LoVo (cell line): ENCODE results near the gene SLC22A8.
"Not testable (repeated sequence)": the region's sequence is repeated elsewhere in the genome, so short reads cannot be mapped to it uniquely, and the experiment has no call there.

Source experiments
- DNase-seq: peaks from one replicate; pipeline ENCODE4 v3.0.0-alpha.2; 2016; ENCODE audit warnings: low spot score

SLC22A8 gene

DNA sequence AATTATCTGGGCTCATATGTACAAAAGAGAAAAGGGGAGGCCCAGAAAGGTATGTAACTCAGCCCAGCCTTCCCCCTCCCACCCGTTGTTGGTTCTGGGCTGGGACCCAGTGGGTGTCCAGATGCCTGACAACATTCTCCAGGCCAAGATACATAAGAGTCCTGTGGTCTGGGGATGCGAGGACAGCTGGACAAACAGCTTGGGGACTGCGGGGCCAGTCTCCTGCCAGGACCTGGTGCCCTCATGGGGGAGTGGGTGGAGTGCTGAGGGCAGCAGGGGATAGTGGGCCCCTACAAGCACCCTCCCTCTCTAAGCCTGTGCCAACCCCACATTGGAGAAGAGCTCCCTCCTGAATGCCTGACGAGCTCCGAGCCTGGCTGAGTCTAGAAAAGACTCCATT lies 27.4 kb downstream of the SLC22A8 start:
- DNase-seq = no peak

DNA sequence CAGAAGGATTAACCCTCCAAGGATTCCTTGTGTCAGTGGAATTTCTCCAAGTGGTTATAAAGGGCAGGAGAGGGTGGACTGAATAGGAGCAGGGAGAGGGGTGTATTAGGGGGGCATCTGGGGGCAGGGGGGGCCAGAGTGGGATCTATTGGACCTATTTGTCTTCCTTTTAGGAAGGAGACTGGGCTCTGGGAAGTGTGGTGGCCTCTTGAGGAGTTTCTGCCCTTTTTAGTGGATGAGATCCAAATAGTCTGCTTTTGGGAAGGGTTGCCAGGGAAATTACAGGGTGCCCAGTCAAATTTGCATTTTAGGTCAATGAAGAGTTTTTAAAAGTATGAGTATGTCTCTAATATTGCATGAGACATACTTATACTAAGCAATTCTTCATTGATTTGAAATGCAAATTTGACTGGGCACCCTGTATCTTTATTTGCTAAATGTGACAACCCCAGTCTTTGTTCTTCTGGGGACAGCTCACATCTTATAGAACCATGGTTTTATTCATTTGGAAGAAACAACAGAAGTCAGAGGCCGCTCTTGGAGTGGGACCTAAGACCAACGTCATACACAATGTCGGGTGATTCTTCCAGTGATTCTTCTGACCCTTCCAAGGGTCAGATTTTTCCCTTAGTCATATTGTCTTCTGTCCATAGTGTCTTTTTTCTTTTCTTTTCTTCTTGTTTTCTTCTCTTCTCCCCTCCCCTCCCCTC lies 30.4 kb downstream of the SLC22A8 start:
- no peak for DNase-seq

DNA sequence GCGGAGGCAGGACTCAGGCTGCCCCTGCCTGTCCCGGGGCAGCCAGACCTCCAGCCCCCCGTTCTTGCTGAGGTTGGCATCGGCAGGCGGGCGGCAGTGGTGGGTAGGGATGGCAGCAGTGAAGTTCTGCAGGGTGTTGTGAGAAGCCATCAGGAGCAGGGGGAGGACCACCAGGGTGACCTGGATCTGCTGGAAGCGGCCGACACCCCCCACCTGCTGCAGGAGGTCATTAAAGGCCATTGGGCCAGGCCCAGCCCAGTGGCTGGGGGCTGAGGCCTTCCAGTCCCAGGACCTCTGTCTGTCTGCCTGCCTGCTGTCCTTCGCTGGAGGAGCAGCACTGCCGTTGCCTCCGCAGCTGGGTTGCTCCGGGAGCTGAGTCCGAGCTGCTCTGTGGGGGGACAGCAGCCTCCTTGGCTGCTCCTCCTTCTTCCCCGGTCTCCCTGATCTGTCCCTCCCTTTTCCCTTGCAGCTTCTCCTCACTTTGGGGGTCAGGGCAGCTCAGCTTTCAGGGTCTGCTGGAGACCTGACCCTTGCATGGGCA lies 31.1 kb downstream of the SLC22A8 start, which contains the start of gene SLC22A6:
Gene SLC22A6 (minus strand): TSS at position 517 of the 541 bp plus-strand sequence. CDS start 277 bp downstream, at position 240.
- no peak for DNase-seq

DNA sequence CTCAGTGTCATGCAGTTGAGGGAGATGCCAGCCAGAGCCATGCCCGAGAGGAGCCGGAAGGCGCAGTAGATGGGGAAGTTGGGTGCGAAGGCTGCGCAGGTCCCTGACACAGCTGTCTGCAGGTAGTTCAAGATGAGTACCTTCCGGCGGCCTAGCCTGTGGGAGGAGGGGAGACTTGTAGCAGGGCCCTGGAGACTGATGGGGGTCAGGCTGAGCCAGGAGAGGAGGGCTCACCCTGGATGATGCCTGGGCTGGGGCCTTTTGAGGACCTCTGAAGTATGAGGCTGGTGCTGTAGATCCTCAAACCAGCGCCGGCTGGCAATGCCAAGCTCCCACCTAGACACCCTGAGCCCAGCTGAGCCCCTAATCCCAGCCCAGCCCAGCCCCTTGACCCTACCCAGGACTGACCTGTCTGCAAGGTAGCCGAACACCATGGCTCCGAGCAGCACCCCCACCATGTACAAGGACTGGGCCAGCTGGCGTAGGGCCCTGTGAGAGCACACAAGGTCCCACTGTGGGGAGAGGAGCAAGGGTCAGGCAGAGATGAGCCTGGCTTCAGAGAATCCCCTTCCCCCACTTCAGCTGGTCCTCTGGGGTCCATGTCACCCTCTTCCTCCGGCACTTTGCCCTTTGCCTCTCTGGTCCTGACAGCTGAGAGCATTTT lies 32.0 kb downstream of the SLC22A8 start:
- no peak for DNase-seq

DNA sequence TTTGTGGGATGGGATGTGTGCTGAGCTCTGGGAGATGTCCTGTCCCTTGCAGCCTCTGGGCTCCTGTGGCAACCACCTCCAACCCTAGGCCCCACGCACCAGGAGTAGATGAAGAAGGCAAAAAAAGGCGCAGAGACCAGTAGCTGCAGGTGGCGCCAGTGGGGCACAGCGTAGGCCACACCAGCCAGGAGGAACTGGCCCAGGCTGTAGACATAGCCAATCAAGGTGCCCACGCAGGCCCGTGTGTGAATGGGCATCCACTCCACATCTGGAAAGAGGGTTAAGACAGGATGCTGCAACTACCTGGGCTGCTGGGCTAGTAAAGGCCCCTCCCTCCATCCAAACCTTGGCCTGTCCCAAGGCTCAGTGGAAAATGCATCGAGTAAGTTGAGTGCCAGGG lies 33.9 kb downstream of the SLC22A8 start:
- no peak for DNase-seq

DNA sequence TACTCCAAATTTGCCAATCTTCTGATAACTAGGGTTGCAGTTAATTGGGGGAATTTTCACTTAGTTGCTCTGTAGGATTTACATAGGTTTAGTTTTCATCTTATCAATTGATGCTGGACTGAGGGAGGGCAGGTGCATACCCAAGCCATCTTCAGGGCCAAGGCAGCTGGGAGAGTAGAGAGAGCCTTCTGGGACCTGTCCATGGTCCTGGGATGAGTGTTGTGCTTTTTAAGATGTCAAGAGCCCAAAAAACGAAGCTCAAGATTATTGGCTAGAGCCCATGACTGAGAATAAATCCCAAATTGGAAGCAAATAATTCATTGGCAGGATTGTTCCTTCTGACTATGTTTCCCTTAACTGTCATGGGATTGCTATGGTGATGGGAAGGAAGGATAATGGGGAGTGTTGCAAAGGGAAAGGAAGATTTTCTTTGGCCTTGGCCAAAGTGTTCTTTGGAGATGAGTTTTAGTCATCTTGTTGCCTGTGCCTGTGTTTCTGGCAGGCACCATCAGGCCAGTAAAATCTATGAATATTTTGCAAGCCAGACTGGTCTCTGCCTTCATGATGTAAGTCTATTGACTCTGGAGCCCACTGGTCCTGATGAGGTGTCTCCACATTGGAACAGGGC lies 35.4 kb downstream of the SLC22A8 start:
- DNase-seq = no peak

DNA sequence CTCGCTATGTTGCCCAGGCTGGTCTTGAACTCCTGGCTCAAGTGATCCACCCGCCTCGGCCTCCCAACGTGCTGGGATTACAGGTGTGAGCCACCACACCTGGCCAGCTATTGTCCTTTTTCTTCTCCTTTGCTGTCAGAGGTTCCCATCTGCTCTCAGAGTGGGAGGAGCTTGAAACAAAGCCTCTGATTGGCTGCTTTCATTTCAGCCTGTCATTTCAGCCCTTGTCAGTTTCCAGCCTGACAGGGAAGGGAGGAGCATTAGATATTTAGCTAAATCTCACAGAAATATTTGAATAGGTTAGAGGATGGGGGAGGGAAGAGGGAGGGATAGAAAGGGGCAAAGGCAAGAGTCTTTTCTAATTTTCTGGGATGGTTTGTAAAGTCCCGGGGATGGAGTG lies 39.5 kb downstream of the SLC22A8 start:
- no peak for DNase-seq

DNA sequence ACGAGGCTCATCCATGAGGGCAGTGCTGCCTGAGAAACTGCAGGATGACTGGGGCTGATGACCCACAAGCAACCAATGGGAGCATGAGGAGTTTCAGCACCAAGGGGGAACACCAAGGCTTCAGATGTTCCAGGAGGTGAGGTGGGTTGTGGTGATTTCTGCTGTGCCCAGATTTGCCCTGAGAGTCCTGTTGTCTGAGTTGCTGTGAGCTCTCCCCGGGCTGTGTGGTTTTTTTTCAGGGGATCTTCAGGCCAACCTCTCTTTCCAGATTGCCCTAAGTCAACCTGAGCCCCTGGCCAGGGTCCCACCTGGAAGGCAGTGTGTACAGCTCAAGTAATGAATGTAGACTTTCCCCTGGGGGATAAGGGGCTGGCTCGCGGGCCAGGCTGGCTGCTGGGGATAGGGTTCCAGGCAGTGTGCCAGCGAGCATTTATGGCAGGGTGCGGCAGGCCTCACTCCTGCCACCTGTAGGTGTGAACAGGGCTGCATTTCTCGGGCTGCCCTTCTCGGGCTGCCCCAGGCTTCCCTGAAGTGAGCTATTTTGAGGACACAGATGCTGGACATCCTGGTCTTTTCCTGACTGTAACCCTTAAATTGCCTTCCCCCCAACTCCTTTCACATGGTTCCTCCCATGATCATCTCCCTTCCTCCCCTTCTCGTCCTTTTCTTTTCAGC lies 40.7 kb downstream of the SLC22A8 start:
- peak; percentile 78 for DNase-seq

DNA sequence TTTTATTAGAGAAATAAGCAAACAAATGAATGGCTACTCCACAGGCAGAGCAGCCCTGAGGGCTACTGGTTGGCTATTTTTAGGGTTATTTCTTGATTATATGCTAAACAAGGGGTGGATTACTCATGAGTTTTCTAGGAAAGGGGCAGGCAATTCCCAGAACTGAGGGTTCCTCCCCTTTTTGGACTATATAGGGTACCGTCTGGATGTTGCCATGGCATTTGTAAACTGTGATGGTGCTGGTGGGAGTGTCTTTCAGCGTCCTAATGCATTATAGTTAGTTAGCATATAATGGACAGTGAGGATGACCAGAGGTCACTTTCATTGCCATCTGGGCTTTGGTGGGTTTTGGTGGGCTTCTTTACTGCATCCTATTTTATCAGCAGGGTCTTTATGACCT lies 50.1 kb downstream of the SLC22A8 start:
- DNase-seq = no peak

DNA sequence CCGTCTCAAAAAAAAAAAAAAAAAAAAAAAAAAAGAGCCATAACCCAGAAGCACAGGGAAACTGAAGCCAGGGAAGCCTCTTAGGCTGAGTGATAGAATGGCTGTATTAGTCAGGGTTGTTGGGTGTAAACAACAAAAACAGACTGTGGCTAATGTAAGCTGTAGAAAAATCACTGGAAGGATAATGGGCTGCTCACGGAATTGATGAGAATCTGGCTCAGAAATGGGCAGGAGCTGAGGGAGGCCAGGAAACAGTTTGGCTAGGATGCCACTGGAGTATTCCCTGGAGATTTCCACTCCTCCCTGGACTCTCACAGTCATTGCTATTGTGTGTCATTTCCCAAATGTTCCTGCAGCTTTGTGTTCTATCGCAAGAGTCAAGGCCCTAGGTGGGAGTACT lies 53.2 kb downstream of the SLC22A8 start:
- DNase-seq = no peak

DNA sequence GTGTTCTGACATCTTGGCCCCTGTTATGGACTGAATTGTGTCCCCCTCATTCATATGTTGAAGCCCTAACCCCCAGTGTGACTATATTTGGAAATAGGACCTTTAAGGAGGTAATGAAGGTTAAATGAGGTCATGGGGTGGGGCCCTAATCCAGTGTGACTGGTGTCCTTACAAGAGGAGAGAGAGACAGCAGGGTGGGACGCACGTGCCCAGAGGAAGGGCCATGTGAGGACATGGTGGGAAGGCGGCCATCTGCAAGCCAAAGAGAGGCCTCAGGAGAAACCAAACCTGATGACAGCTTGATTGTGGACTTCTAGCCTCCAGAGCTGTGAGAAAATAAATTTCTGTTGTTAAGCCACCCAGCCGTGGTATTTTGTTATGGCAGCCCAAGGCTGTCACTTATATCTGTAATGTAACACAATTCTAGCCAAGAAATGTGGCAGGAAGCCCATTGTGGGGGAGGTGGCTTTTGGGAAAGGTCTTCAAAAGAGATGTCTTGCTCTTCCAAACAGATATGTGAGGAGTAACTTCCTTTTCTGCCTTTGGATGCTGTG lies 54.5 kb downstream of the SLC22A8 start:
- no peak for DNase-seq

DNA sequence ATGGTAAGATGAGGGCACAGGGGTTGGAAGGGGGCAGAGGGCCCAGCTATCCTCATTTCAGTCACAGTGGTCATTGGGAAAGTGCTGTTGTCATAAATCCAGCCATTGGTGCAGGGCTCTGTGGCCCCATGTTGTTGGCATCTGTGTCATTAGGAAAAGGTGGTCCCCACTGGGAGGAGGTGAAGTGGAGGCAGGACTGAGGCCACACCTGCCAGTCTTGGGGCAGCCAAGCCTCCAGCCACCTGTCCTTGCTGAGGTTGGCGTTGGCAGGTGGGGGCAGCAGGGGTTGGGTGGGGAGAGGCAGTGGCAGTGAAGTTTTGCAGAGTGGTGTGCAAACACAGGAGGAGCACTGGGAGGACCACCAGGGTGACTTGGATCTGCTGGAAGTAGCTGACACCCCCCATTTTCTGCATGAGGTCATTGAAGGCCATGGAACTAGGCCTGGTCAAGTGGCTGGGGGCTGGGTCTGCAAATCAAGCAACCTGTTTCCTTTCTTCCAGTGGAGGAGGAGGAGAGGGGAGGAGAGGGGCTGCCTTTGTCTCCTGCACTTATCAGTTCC lies 56.1 kb downstream of the SLC22A8 start:
- no peak for DNase-seq

DNA sequence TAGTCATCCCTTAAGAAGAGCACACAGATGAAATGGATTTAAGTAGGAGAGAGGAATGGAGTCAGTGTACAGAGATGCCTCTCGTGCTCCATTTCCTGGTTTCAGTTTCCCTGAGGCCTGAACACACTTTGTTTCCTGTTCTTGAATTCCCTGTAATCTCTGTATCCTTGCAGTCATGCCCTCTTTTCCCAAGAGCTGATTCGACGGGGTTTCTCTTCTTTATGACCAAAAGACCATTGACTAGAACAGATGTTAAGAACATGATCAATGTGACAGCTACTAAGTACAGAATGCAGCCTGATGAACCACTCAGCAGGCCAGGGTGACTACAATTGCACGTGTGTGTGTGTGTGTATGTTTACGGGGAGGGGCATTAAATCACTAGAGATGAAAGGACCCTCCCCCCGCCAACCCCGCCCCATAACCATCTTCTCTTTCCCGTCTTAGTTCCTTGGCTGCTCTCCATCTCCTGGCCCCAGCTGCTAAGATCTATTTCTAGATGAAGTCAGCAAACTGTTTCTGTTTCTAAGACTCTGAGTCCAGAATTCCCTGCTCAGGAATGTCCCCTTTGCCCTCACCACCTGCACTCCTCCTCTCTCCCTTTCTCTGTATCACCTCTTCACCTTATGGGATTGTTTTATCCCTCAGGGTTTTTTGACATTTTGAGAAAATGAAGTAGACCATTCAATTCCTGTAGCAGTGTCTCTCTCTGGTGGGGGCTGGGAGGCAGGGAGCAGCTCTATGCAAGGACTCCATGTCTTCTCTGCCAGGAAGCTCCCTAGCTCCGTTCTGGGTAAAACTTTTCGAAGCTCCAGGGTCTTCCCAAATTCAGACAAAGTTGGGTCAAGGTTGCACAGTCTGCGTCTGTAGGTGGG lies 56.9 kb downstream of the SLC22A8 start:
- no peak for DNase-seq

DNA sequence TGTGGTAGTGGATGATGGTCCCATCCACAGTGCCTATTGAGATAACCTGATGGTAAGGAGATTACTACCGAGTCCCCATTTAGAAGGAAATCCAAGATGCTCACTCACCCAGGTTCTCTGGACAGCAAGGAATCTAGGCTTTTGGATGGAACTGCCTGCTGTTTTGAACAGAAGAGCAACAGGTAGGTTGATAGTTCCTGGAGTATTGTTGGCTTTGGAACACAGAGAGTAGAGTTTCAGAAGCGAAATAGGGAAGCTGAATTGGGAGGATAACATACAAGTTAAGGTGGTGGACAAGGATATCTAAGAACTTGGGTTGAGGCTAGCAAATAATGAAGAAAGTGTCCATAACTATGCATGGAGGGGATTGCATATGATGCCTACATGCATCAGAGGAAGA lies 58.5 kb downstream of the SLC22A8 start:
- no peak for DNase-seq

DNA sequence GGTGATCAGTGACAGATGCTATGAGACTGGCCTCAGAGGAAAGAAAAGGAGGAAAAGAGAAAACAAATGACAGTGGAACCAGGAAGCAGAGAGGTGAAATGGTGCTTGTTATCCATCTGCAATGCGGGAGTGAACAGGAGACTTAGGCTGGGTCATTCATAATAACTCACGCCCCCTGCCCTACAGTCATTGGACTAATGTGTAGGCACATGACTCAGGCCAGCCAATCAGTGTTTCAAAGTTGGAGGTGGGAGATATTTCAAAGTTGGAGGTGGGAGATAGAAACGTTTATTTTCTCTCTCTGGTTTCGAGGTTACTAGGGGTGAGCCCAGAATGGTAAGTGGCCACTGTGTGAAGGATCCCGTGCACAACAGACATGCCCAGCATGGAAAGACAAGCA lies 61.2 kb downstream of the SLC22A8 start:
- no peak for DNase-seq

DNA sequence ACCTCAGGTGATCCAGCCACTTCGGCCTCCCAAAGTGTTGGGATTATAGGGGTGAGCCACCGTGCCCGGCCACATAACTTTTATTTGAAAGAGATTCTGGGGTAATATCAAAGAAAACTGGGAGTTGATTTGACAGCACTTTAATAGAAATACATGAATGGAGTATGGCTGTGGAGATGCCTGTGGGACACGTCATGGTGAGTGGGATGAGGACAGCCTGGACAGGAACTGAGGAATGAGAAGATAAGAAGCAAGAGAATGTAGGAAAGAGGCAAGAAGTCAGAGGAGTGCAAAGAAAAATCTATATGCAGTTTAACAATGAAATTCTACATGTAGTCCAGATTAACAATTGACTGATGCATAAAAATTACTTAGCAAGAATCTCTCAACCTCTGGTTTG lies 61.8 kb downstream of the SLC22A8 start:
- DNase-seq = no peak

DNA sequence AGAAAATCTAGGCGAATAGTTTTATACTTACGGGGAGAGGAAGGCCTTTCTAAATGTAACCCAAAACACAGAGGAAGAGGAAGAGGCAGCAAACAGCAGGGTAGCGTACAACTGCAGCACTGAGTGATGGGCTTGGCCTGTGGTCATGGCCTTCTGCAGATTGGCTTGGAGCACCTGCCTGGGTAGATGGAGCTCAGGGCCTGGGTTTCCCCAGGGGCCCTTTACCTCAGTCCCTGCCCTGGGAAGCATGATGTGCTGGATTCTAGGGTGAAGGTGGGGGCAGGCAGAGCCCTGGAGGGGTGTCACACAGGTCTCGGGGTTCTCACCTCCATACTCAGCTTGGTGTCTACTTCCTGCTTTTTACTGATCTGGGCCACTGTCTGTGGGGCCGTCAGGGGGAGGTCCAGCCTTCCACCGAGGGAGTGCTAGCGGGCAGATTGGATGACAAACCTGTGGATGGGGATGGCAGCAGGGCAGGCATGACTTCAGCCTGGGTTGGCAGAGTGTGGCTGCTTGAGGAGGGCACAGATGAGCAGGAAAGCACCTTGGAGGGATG lies 66.8 kb downstream of the SLC22A8 start:
- DNase-seq = no peak

DNA sequence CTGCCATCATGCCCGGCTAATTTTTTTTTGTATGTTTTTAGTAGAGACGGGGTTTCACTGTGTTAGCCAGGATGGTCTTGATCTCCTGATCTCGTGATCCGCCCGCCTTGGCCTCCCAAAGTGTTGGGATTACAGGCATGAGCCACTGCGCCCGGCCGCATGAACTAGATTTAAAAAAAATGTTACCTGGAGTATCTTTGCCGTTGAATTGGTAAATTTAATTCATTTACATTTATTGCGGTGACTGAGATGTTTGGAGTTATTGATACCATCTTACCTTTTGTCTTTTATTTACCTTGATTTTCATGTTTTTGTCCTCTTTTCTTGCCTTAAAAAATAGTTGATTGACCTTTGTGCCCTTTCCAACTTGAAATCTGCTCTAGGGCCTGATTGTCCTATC lies 70.1 kb downstream of the SLC22A8 start:
- not testable (repeated sequence) for DNase-seq
